ENCODE data around the gene HOXA10. TPM values are rescaled to one million over a fixed set of nuclear protein-coding genes. Genes with fewer than 3 reads are reported as not detected.

Gene HOXA10
- total and polyA plus RNA-seq, 4 donors: 0.21 to 0.29 (median 0.26) TPM; not detected in 1

DNA sequence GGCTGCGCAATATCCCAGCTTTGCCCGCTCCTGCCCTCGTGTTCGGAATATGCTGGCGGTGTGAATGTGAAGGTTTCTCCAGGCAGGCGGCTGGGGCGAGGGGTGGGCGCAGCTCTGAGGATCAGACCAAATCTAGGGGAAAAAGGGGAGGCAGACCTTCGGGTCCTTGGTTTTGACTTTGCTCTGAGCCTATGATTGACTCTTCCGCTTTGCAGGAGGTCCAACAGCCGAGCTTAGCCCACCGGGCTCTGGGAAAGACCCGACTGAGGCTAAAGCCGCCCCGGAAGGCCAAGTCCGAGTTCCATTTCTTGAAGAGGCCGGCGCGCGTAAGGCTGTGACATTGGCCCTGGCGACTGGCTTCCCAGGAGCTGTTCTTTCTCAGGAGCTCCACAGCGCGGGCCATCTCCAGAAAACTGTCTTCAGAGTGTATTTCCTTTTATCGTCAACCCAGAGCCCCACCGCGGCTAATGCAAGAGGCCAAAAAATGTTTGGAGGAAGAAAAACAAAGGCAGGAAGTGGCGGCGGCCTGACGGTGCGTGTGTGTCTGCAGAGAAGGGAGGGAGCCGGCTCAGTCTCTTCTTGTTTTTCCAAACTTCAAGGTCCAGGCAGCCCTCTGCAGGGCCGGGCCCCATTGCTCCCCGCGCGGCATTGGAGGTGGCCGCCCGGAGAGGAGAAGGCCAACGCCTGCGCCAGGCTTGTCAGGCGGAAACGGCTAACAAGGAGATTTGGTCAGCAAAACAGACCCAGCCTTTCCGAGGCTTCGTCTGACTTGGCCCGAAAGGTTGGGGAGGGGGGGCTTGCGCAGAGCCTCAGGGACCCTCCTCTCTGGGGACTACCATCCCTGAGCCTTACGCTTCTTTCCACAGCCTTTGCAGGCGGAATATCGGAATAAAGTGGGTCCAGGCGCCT lies 14.5 kb upstream of the HOXA10 start:
- Histone ChIP-seq H3K27me3 (ENCODE audit: control insufficient read depth in 3 of 3, insufficient read depth in 3 of 3, low read length in 2 of 3) (peaks cover 3 to 97% (median 91%) of the 10 kb centered on the region in 3 donors), H3K36me3 (ENCODE audit: control insufficient read depth in 4 of 4, insufficient read depth in 4 of 4, low read length in 4 of 4) (no peaks in the 10 kb centered on the region), H3K9ac (ENCODE audit: insufficient read depth in 1 of 2, low read length in 2 of 2) (no peak overlapping the region), H3K27ac (ENCODE audit: low read depth in 1 of 2, low read length in 1 of 2) (no peak overlapping the region), H3K4me3 (no peak overlapping the region), H3K4me1 (ENCODE audit: control insufficient read depth in 5 of 5, insufficient read depth in 5 of 5, low read length in 5 of 5) (peaks cover 0 to 34% (median 21%) of the 10 kb centered on the region in 5 donors), H3K9me3 (ENCODE audit: control insufficient read depth in 4 of 4, insufficient read depth in 3 of 4, low read length in 3 of 4) (peaks cover 0 to 12% (median 0%) of the 10 kb centered on the region in 4 donors)
- ATAC-seq (ENCODE audit: insufficient read depth, low FRiP score) (peak; percentile 6), DNase-seq (peak in 2 of 3 donors; percentile 46 to 47)
- WGBS, 2 donors: 3 to 8% methylated on average over 44 to 49 of the region's 49 CpGs
- TF ChIP-seq CTCF (IDR thresholded peaks at IDR 0.05; ENCODE audit: control extremely low read depth, extremely low read depth): no peak

GRCh38 chr7:27187475-27188385 lies 13.6 kb upstream of the HOXA10 start:
- Histone ChIP-seq H3K9ac (ENCODE audit: insufficient read depth in 1 of 2, low read length in 2 of 2) (no peak overlapping the region), H3K4me3 (no peak overlapping the region), H3K27me3 (ENCODE audit: control insufficient read depth in 3 of 3, insufficient read depth in 3 of 3, low read length in 2 of 3) (peaks cover 3 to 97% (median 94%) of the 10 kb centered on the region in 3 donors), H3K9me3 (ENCODE audit: control insufficient read depth in 4 of 4, insufficient read depth in 3 of 4, low read length in 3 of 4) (peaks cover 0 to 12% (median 0%) of the 10 kb centered on the region in 4 donors), H3K27ac (ENCODE audit: low read depth in 1 of 2, low read length in 1 of 2) (no peak overlapping the region), H3K36me3 (ENCODE audit: control insufficient read depth in 4 of 4, insufficient read depth in 4 of 4, low read length in 4 of 4) (no peaks in the 10 kb centered on the region), H3K4me1 (ENCODE audit: control insufficient read depth in 5 of 5, insufficient read depth in 5 of 5, low read length in 5 of 5) (peaks cover 0 to 30% (median 17%) of the 10 kb centered on the region in 5 donors)
- WGBS, 2 donors: 6 to 7% methylated on average over 45 to 46 of the region's 46 CpGs
- peak in 1 of 3 donors; percentile 15 for DNase-seq
- ATAC-seq (ENCODE audit: insufficient read depth, low FRiP score): no peak
- no peak for TF ChIP-seq CTCF (IDR thresholded peaks at IDR 0.05; ENCODE audit: control extremely low read depth, extremely low read depth)

DNA sequence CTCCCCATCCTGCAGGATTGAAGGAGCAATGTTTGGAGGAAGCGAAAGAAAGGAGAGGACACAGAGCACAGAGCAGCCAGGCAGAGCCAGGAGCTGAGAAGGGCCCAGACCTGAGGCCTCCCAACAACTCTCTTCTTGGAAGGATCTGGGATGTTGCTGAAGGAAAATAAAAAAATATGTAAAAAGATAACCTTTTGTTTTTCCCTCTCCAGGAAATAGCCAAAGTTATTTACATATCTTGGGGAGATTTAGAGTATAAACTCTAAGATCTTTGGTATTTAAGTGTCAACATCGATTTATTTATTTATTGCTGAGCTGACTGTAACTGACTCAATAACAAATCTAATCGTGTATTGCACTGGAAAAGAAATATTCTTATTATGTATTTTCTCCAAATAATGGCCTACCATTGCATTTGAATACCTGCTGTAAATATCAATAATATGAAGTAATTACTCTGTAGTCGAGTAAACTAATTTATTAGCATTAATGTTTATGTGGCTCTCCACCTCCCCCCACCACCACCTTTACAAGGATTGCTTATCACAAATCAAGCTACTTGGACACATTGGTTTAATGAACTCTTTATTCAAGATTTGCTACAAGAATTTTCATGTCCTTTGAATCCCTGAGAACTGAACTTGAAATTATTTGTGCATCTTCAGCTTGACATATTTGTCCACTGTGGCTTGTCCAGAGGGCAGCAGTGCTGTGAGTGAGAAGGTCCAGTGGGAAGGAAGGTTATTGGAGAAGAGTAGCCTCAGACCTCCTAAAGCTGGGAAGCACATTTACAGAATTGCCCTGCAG lies 12.8 kb upstream of the HOXA10 start:
- Histone ChIP-seq H3K4me3 (no peak overlapping the region), H3K27ac (ENCODE audit: low read depth in 1 of 2, low read length in 1 of 2) (no peak overlapping the region), H3K9me3 (ENCODE audit: control insufficient read depth in 4 of 4, insufficient read depth in 3 of 4, low read length in 3 of 4) (peaks cover 0 to 12% (median 0%) of the 10 kb centered on the region in 4 donors), H3K4me1 (ENCODE audit: control insufficient read depth in 5 of 5, insufficient read depth in 5 of 5, low read length in 5 of 5) (peaks cover 0 to 22% (median 14%) of the 10 kb centered on the region in 5 donors), H3K9ac (ENCODE audit: insufficient read depth in 1 of 2, low read length in 2 of 2) (no peak overlapping the region), H3K36me3 (ENCODE audit: control insufficient read depth in 4 of 4, insufficient read depth in 4 of 4, low read length in 4 of 4) (no peaks in the 10 kb centered on the region), H3K27me3 (ENCODE audit: control insufficient read depth in 3 of 3, insufficient read depth in 3 of 3, low read length in 2 of 3) (peaks cover 0 to 99% (median 95%) of the 10 kb centered on the region in 3 donors)
- WGBS, 2 donors: 26 to 35% methylated on average over 4 of the region's 4 CpGs
- TF ChIP-seq CTCF (IDR thresholded peaks at IDR 0.05; ENCODE audit: control extremely low read depth, extremely low read depth): no peak
- no peak for ATAC-seq (ENCODE audit: insufficient read depth, low FRiP score)
- peak in 1 of 3 donors; percentile 33 for DNase-seq

Measured in lung (tissue), 12 donors.